NCI-H774 (cell line): Measurements from ENCODE around the gene RAB36.

Experiments
- DNase-seq: peaks from one replicate; lab custom pipeline; 2025; lab: John Stamatoyannopoulos, UW

RAB36 gene, protein sequence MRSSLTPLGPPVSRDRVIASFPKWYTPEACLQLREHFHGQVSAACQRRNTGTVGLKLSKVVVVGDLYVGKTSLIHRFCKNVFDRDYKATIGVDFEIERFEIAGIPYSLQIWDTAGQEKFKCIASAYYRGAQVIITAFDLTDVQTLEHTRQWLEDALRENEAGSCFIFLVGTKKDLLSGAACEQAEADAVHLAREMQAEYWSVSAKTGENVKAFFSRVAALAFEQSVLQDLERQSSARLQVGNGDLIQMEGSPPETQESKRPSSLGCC

DNA sequence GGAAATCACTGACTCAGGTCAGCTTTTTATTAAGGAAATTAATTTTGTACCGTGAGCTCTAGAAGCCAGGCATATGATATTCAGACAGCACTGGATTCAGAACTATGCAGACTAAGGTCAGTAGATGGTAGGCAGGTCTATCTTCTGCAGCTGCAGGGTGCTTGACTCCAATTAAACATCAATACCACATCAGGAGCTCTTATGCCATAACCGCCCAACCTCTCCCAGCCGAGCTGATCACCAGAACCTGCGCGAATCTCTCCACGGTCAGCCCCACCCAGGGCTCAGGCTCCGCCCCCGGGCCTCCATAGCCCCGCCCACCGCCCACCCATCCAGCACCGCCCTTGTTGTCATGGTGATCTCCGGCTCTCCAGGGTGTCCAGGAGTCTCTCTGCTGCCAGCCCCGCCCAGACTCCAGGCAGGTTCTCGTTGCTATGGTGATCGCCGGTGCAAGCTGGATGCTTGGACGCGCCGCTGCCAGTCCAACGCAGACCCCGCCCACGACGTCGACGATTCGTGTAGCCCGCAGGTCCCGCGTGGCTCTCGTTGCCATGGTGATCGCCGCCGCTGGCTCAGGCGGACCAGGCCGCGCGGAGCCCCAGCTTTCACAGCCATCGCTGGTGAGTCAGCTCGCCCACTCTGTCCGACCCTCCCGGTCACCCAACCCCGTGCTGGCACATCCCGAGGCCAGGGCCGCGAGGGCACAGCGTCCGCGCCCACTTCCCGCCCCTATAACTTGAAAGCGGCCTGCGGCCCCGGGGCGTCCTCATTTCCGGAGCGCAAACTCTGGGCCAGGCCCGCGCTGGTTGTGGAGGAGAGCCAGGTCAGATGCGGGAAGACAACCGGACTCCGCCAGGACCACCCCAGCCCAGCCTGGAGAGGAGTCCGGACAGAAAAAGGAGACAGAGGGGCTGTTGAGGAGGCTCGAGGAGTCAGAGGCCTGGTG is at the start of gene RAB36:
RAB36 (plus strand) TSS at position 546 of the 946 bp plus-strand sequence. CDS start 1,140 bp downstream, outside the sequence.
- DNase-seq, result peak; percentile 98

DNA sequence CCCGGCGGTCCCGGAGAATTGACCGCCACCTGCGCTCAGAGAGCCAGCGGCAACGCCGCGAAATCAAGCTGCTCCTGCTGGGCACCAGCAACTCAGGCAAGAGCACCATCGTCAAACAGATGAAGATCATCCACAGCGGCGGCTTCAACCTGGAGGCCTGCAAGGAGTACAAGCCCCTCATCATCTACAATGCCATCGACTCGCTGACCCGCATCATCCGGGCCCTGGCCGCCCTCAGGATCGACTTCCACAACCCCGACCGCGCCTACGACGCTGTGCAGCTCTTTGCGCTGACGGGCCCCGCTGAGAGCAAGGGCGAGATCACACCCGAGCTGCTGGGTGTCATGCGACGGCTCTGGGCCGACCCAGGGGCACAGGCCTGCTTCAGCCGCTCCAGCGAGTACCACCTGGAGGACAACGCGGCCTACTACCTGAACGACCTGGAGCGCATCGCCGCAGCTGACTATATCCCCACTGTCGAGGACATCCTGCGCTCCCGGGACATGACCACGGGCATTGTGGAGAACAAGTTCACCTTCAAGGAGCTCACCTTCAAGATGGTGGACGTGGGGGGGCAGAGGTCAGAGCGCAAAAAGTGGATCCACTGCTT is 49.4 kb upstream of the RAB36 start:
- DNase-seq, result no peak

DNA sequence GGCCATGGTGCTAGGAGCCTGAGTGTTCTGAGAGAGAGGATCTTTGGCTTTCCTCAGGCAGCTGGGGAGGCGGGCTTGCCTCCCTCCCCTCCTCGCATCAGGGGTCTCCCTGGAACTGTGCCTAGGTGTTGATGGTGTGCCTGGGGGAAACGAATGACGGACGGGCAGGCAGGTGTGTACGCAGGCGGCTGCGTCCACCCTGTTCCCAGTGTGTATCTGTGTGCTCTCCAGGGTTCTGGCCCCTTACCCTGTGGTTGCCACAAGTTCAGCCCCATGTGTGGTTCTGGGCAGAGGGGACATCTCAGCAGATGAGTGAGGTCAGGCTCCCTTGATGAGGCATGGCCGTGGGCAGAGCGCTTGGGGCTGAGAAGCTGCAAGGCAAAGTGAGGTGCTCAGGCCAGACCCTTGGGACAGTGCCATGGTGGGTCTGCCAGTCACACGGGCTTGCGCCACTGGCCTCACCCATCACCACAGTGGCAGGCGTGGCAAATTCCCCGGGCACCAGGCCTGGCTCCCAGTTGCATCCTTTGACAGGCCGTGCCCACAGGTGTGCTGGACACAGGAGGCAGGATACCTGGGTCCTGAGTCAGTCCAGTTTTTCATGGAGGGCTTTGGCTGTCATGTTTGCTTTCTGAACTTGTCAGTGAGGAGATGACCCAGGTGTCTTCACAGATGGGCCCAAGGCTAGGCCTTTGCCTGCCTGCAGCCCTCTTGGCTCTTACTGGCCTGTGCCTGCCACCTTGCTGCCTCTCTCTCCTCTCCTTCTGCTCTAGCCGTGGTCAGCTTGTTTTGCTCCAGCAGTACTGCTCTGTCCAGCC is 47.7 kb upstream of the RAB36 start:
- no peak for DNase-seq

DNA sequence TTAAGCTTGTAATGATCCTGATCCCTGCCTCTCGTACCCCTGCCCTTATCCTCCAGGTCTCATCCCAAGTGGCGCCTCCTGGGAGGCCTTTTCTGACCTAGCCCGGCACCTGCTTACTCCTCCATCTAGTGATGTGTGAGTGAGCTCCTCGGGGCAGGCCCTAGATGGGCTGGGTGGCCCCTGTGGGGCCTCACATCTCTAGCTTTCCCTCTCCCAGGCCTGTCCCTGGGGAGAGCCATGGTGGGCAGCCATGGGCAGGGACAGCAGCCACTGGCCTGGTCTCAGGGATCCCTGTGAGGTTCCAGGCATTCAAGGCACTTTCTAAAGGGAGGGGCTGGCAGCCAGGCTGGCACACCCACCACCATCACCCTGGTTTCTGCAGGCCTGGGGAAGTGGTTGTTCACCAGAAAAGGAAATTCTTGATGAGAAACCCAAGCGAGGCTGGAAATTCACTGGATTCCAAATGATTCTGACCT is 47.0 kb upstream of the RAB36 start:
- no peak for DNase-seq

DNA sequence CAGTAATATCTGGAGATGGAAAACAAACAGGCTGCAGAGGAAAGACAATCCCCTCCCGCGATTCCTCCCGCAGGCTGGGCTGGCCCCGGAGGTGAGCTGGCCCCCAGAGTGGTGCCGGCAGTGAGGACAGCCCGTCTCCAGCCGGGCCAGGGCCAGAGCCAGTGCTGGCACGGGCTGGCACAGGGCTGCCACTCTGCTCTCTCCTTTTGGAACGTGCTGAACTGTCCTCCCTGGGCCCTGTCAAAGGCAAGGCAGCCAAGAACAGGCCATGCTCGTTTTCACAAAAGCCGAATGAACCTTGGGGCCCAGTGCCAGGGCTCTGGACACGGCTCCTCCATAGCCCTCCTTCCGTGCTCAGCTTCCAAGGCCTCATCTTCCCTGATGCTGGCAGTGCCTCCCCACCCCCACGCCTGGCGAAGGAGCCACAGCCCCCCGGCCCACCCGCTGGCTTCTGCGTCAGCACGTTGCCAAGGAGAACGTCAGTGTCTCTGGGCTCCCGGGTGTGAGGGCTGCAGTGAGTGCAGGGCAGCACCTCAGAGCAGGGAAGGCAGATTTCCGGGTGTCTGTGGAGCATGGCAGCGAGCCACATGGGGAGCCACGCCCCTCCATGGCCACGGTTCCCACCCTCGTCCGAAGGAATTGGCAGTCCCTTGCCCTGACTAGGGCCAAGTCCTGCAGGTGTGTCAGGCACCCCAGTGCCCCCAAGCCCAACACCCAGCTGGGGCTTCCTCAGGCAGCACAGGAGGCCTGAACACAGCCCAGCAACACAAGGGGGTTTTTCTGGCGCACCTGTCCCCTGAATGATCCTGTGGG is 46.4 kb upstream of the RAB36 start:
- DNase-seq, result no peak

DNA sequence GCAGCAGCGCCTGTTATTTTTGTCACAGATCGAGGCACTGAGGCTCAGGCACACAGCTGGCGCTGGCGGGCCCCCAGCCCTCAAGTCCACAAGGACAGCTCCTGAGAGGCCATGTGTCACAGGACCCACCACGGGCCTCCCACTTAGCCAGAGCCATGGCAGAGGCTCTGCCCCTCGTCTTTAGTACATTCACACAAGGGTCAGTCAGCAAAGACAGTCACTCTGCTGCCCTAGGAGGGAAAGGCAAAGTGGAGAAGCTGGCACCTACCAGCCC is 45.8 kb upstream of the RAB36 start:
- DNase-seq, result no peak

DNA sequence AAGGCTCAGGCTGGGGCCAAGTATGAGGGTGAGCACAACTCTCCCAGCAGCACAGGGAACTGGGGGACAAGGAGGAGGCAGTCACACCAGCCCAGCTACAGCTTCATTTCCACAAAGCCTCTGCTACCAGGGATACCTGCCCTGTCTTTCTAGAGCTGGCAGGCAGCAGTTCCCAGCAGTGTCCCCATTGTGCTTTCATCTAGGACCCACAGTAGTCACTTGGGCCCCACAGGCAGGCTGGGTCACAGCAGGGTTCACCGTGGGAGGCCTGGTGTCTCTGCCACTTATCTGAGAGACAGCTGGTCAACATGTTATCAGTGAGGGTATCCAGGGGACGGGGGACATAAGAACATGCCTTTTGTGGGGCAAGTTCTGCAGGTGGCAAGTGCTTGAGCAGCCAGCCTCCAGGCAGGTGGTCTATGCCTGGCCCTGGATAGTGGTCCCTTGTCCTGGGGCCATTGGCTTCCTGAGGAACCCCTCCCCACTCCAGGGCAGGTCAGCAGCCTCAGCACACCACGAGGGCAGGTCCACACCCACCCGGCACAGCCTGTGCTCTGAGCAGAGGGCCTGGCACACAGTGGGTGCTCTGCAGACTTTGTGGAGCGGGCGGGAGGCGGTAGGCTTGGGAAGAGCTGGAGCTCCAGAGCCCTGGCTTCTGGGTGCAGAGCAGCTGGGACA is 45.0 kb upstream of the RAB36 start:
- no peak for DNase-seq

DNA sequence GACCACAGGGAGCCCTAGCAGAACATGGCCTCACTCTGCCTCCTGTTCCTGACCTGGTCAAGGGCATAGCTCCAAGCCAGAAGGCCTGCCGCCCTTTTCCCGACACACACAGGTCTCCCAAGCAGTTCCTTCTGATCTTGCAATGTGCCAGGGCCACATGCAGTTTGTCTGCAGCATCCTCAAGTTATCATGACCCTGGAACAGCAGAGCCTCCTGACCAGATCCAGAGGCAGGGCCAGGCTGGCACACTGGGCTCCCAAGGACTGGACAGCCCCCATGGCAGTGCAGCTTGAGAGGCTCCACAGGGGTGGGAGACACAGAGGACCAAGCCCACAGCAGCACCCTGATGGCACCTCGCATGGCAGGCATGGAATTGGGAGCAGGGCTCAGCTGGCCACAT is 43.8 kb upstream of the RAB36 start:
- DNase-seq, result no peak

DNA sequence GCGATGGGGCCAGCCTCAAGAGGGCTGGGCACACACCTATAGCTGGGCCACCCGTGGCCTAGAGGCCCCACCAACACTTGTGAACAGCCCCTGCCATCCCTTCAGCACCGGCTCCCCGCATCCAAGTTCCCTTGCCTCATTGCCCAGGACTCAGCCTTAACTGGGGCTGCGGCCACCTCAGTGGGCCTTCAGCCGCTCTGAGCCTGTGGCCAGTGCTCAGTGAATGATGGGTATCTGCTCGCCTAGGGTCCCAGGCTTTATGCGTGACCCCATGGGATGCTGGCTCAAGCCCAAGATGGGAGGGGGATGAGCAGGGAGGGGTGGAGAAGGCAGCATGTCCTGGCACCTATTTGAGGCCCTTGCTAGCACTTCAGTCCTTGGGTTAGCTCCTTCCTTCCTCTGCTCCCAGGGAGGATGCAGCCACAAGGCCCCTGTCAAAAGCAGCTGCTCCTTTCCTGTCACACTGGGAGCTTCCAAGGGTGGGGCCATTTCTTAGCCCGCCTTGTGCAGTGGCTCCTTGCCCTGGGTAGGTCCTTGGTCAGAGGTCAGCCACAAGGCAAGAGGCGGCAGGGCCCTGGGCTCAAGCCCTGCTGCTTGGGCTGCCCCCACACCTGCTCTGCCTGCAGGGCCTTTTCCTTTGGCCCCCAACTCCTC is 43.1 kb upstream of the RAB36 start:
- no peak for DNase-seq

DNA sequence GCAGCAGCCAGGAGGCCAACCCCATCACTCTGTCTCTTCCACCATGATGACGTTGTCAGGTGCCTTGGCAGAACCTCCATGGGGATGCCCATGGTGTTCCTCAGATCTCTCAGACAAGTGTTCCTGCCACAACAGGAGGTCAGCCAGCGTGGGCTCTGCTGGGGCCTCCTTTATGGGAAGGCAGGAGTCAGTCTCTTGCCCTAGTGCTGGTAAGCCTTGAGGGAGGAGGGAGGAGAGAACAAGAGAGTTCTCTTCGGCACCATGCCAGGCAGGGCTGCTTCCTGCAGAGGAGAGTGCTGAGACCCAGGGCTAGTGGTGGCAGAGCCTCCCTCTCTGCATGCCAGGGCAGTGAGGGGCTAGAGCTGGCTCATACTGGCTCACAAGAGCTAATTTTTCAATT is 42.5 kb upstream of the RAB36 start:
- no peak for DNase-seq

DNA sequence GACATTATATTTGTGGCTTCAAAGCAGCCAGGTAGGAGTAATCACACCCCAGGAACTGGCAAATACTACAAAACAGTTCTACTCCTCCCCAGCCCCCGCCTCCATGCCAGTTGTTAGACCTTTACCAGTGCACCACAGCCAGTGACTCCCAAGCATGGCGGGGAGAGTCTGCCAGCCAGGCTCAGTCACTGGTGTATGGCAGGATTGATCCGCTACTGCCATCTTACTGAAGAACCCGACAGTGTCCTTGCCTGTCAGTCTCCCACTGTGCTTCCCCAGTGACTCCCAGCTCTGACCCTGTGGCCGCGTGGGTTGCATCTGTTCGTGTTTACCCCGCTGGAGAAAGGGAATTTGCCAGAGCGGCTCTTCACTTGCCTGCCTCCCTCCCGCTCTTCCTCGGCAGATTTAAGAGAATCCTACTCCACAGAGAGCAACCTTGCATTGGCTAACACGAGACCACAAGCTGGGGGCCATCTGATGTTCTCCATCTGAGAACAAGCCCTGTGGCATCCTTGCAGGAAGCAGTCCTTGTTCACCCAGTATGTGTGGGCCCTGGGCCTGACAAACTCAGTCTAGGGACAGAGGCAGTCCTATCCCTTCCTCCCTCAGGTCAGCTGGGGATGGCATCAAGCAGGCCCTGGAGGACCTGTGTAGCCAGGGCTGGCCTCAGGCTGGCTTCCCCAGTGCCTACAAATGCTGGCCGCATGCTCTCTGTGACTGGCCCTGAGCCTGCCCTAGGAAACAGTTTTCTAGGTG is 41.9 kb upstream of the RAB36 start:
- no peak for DNase-seq

DNA sequence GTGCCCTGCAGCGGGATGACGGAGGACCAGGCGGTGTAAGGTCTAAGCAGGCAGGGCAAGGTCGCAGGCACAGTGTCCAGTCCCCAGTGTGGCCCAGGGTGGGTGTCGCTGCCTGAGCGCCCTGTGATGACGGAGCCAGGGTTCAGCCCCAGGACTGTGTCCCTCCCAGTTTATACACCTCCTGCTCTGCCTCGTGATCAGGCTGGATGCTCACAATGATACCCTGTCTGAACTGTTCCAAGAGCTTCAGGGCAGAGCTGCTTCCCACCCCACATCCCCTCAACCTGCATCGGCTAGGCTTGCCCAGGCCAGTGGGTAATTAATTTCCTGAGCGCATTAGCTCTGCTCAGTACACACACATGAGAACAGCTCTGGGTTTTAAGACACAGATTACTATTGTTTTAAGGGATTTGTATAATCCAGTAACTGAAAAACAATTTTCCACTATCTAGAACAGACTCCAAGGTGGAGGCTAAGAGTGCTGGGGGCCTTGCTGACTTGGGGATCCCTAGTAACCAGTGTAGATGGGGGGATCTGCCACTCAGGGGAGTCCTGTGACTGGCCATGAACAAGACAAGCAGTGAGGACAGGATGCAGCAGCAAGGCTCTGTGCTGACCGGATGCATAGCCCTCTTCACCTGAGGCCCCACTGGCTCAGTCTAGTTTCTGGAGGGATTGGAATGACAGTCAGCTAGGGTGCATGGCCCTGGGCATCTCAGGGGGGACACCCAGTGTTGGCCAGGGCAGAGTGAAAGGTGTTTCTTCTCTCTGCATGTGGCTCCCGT is 40.9 kb upstream of the RAB36 start:
- no peak for DNase-seq

DNA sequence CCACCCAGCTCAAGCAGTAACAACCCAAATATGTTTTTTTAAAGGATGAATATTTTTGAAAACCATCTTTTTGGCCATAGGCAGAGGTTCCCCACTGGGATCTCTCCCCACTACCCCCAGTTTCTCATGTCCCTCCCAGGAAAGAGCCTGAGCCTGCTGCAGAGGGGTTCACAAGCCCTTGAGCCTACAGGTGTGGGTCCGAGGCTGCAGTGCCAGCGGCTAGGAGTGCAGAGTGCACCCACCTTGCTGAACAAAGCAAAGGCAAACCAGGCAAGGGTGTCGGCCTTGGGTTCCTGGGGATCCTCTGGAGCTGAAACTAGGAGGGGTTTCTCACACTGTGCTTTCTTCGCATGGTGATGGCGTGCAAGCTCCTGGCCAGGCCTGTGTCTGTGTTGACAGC is 40.0 kb upstream of the RAB36 start:
- DNase-seq, result no peak

DNA sequence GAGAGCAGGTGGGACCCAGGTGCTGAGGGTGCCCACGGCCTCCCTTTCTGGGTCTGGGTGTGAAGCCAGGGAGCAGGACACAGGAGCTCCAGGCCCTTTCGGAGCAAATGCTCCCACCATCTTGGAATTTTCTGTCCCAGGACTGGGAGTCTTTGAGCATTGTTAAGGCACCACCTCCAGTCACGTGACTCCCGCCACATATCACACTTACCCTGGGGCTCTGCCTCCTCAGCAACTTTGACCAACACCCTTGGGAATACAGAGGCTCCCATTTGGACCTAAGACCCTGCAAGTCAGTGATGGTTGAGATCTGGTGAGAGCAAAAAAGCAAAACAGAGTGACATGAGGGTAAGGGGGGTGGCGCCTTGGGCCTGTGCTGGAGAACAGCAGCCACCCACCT is 39.4 kb upstream of the RAB36 start:
- DNase-seq, result no peak

DNA sequence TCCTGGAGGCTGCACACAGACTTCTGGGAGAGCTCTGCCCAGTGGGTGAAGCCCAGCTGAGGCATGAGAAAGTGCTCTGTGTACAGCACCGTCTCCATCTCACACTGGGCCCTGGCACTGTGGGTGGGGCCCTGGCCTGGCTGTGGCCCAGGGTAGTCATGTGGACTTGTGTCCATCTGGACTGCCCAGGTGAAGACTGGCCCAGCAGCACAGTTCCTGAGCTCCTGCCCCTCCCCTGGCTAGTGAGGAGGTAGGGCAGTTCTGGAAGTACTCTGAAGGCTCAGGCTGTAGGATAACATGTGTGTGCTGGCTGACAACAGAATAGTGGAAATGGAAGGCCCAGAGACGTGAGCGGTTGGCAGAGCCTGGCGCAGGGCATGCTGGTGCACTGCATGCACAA is 38.9 kb upstream of the RAB36 start:
- DNase-seq, result no peak

DNA sequence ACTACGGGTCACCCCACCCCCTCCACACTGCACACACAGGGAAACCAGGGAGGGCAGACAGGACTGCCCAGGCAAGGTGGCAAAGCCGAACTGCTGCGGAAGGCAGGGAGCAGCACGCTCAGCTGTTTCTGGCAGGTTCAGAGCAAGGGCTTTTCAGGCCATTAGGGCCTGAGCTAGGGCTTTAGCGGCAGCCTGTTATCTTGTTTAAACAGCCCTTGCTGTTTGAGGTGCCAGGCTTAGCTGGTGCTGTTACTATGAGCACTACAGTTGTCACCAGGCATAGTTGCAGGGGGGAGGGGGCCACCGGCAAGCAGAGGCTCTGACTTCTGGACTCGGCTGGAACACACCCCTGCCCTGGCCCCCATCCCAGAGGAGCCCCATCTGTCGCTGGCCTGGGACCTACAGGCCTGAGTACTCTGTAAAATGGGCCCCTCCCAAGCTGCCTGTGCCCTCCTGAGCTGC is 38.3 kb upstream of the RAB36 start:
- DNase-seq, result no peak

DNA sequence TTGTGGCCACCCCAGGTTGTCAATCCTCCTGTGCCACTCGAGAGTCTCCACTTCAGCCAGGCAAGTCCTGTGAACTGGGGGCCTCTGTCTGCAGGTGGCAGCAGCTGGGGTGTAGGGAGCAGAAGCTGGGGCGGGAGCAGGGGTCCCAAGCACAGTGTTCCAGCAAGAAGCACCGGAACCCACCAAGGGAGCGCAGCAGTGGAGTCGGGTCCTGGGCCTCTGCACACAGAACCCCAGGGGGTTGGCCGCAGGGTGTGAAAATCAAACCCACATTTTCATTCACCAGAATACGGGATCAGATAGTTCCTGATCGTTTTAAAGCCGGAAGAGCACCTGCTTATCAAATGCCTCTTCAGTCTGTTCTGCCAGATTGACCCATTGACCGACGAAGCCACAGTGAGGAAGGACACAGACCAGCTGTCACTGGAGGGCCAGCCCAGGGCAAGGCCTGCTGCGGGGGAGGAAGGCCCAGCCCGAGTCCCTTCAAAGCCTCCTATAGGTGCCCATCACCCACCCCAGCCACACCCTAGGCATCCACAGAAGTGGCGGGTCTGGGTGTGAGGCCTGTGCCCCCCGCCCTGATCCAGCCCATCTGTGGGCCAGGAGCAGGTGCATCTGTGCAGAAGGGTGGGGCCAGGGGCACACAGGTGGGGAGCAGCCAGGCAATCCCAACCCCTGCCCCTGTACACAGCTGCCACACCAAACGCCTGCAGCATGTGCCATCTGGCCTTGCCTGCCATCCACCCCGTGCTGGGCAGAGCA is 37.6 kb upstream of the RAB36 start:
- no peak for DNase-seq
